ENCODE measurements around the gene SEC14L6.

GRCh38 chr22:30497466-30498150 is 48.9 kb downstream of the SEC14L6 start:
- no peak for TF ChIP-seq POLR2A (IDR thresholded peaks at IDR 0.05)
- no peak for TF ChIP-seq CTCF (IDR thresholded peaks at IDR 0.05 in 4 of 5, conservative IDR thresholded peaks at IDR 0.05 in 1 of 5)
